Vagina (tissue), 2 donors: ENCODE data around the gene FXR2. TPM values are rescaled to one million over a fixed set of nuclear protein-coding genes. Genes with fewer than 3 reads are reported as not detected.
A peak's percentile ranks its signal among the peaks of the same experiment; 100 is the strongest.

Source experiments
- DNase-seq, 2 donors: peaks; one replicate each; pipeline ENCODE4 v3.0.0-alpha.2; 2017; ENCODE audit errors: extremely low spot score in 2 of 2
- H3K27ac ChIP-seq: fragments of 200-600 bp; sonication (generic); one replicate; pipeline ENCODE4 v1.5.1; 2019
- H3K27me3 ChIP-seq: fragments of 200-600 bp; sonication (generic); one replicate; pipeline ENCODE4 v1.5.1; 2019
- H3K36me3 ChIP-seq, 2 donors: fragments of 200-600 bp; sonication (generic); one replicate each; pipeline ENCODE4 v1.5.1; 2017 to 2019
- H3K4me1 ChIP-seq: fragments of 200-600 bp; sonication (generic); one replicate; pipeline ENCODE4 v1.5.1; 2019
- H3K4me3 ChIP-seq, 2 donors: fragments of 200-600 bp; sonication (generic); 1 replicate in 1 of 2; 2 replicates in 1 of 2; pipeline ENCODE4 v1.5.1; 2016 to 2019
- H3K9me3 ChIP-seq: fragments of 200-600 bp; sonication (generic); one replicate; pipeline ENCODE4 v1.5.1; 2019
- POLR2A ChIP-seq, 2 donors: fragments of 450-650 bp; IDR thresholded peaks; one replicate each; pipeline ENCODE4 v1.6.1; 2017; ENCODE audit warnings: antibody characterized with exemption in 2 of 2, mild to moderate bottlenecking in 2 of 2, moderate library complexity in 2 of 2
- POLR2AphosphoS5 ChIP-seq, 2 donors: sonication (generic); formaldehyde crosslinking; IDR thresholded peaks; one replicate each; pipeline ENCODE4 v1.9.0; 2017; ENCODE audit warnings: antibody characterized with exemption in 2 of 2, mild to moderate bottlenecking in 2 of 2, low read depth in 1 of 2; ENCODE audit not compliant: insufficient read depth in 1 of 2
- intact Hi-C: fragments of 100-400 bp; cut with DNase I; formaldehyde crosslinking; loops from one replicate; pipeline ENCODE4 v1.15.1; 2023
- total RNA-seq: library from RNA; depleted of rRNA; stranded (reverse); fragments of >200 nt; gene quantifications from one replicate; pipeline ENCODE4 v1.2.3, GENCODE V29; 2016
- TF ChIP-seq, protein P1 (sequence below), 3 experiments: fragments of 450-650 bp in 2 of 3; fragments of 200-600 bp in 1 of 3; sonication (generic) in 1 of 3; IDR thresholded peaks; one replicate each; pipeline ENCODE4 v1.5.1; 2017 to 2019; ENCODE audit warnings: antibody characterized with exemption in 3 of 3, mild to moderate bottlenecking in 2 of 3, moderate library complexity in 2 of 3

The FXR2 gene
- total RNA-seq, 1 donor from 2014 or later: 36.1 TPM

- intact Hi-C loops: no loop called here
- H3K36me3 ChIP-seq: peaks cover 0 to 9% of the 10 kb centered on the region in 2 donors
These were observed 31.2 kb downstream of the FXR2 start, which contains the start of gene MPDU1 for GRCh38 chr17:7583253-7584109. TSS of gene MPDU1 (plus strand) at chr17:7583852. CDS start at chr17:7583863, 11 bp downstream.

GRCh38 chr17:7582396-7583252 is 32.1 kb downstream of the FXR2 start:
- peaks cover 78% of the 10 kb centered on the region for H3K4me1 ChIP-seq
- peaks cover 2 to 18% of the 10 kb centered on the region in 2 donors for H3K36me3 ChIP-seq
- intact Hi-C loops: no loop called here
- no peak for DNase-seq
- H3K4me3 ChIP-seq: peak overlapping the region; percentile 67 to 83
- no peaks in the 10 kb centered on the region for H3K9me3 ChIP-seq
- TF ChIP-seq, protein P1, sequence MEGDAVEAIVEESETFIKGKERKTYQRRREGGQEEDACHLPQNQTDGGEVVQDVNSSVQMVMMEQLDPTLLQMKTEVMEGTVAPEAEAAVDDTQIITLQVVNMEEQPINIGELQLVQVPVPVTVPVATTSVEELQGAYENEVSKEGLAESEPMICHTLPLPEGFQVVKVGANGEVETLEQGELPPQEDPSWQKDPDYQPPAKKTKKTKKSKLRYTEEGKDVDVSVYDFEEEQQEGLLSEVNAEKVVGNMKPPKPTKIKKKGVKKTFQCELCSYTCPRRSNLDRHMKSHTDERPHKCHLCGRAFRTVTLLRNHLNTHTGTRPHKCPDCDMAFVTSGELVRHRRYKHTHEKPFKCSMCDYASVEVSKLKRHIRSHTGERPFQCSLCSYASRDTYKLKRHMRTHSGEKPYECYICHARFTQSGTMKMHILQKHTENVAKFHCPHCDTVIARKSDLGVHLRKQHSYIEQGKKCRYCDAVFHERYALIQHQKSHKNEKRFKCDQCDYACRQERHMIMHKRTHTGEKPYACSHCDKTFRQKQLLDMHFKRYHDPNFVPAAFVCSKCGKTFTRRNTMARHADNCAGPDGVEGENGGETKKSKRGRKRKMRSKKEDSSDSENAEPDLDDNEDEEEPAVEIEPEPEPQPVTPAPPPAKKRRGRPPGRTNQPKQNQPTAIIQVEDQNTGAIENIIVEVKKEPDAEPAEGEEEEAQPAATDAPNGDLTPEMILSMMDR (IDR thresholded peaks at IDR 0.05): no peak
- no peak for TF ChIP-seq POLR2AphosphoS5 (IDR thresholded peaks at IDR 0.05; ENCODE audit: insufficient read depth in 1 of 2, low read depth in 1 of 2)
- TF ChIP-seq POLR2A (IDR thresholded peaks at IDR 0.05): no peak
- H3K27me3 ChIP-seq: no peaks in the 10 kb centered on the region
- H3K27ac ChIP-seq: peak overlapping the region; percentile 97

More at GRCh38 chr17:7583253-7584109, 31.2 kb downstream of the FXR2 start, which contains the start of gene MPDU1:
- no peaks in the 10 kb centered on the region for H3K27me3 ChIP-seq
- H3K9me3 ChIP-seq: no peaks in the 10 kb centered on the region
- H3K27ac ChIP-seq: peak within 1 kb of the TSS; percentile 97
- TF ChIP-seq POLR2AphosphoS5 (IDR thresholded peaks at IDR 0.05; ENCODE audit: insufficient read depth in 1 of 2, low read depth in 1 of 2): peak; percentile 91 to 98
- peak in 1 of 2 donors; percentile 4 for TF ChIP-seq POLR2A (IDR thresholded peaks at IDR 0.05)
- TF ChIP-seq, protein P1 (IDR thresholded peaks at IDR 0.05): no peak
- DNase-seq: peak in 1 of 2 donors; percentile 98
- H3K4me1 ChIP-seq: peaks cover 86% of the 10 kb centered on the region
- peak within 1 kb of the TSS; percentile 67 to 83 for H3K4me3 ChIP-seq

DNA sequence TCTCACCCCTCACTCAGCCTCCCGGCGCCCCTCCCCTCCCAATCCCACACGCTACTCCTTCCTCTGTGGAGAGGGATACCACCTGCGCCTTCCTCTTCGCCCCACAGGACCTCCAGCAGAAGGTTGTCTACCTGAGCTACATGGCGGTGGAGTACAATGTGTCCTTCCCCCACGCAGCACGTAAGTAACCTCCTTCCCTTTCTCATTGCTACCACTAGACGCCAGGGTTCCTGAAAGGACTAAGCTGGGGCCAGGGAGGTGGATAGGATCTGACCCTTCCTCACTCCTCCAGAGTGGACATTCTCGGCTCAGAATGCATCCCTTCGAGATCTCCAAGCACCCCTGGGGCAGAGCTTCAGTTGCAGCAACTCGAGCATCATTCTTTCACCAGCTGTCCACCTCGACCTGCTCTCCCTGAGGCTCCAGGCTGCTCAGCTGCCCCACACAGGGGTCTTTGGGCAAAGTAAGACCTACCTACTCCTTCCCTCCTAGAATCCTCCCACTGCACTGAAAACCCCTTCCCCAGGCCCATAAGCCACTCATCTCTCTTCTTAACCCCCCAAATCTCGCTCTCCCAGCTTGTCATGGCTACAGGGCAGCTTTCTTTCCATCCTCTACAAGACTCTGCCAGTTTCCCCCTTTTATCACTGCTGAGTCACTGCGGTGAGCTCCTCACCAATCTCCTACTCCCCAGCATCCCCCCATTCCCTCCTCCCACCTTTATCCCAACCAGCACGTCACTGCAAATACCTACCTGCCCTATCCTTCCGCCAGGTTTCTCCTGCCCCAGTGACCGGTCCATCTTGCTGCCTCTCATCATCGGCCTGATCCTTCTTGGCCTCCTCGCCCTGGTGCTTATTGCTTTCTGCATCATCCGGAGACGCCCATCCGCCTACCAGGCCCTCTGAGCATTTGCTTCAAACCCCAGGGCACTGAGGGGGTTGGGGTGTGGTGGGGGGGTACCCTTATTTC is 33.8 kb downstream of the FXR2 start:
- H3K27ac ChIP-seq: peak overlapping the region; percentile 97
- intact Hi-C loops: no loop called here

More for the DNA sequence above, 33.8 kb downstream of the FXR2 start:
- no peaks in the 10 kb centered on the region for H3K9me3 ChIP-seq
- H3K27me3 ChIP-seq: no peaks in the 10 kb centered on the region
- TF ChIP-seq POLR2AphosphoS5 (IDR thresholded peaks at IDR 0.05; ENCODE audit: insufficient read depth in 1 of 2, low read depth in 1 of 2): no peak
- TF ChIP-seq, protein P1 (IDR thresholded peaks at IDR 0.05): no peak
- no peak for TF ChIP-seq POLR2A (IDR thresholded peaks at IDR 0.05)
- peak overlapping the region; percentile 6 to 28 for H3K4me3 ChIP-seq
- DNase-seq: no peak
- H3K4me1 ChIP-seq: peaks cover 71% of the 10 kb centered on the region
- peaks cover 3 to 31% of the 10 kb centered on the region in 2 donors for H3K36me3 ChIP-seq
